ENCODE measurements around the gene EMP2. TPM values are rescaled to one million over a fixed set of nuclear protein-coding genes. Genes with fewer than 3 reads are reported as not detected.
"Not testable (repeated sequence)": the region's sequence is repeated elsewhere in the genome, so short reads cannot be mapped to it uniquely, and the experiment has no call there.

Gene EMP2
- total and polyA plus RNA-seq, 8 donors = 5.5 to 13.7 (median 9.3) TPM

GRCh38 chr16:10539793-10540192 is 40.6 kb downstream of the EMP2 start:
- H3K27me3 ChIP-seq = no peaks in the 10 kb centered on the region
- intact Hi-C loops (cut with DNase I) = loop anchor here in 1 of 3 donors (10.0 kb wide), 1 partner anchor 385 kb away; no protein-coding TSS in a partner anchor
- no peak for ATAC-seq
- DNase-seq = no peak
- no peak overlapping the region for H3K27ac ChIP-seq
- H3K9me3 ChIP-seq = no peaks in the 10 kb centered on the region
- no peaks in the 10 kb centered on the region for H3K4me1 ChIP-seq
- TF ChIP-seq CTCF (IDR thresholded peaks at IDR 0.05) = no peak
- WGBS, 2 donors = 97% methylated on average over 5 of the region's 5 CpGs
- no peak overlapping the region for H3K4me3 ChIP-seq
- FAIRE-seq = no peak
- no peaks in the 10 kb centered on the region for H3K36me3 ChIP-seq

- no peak overlapping the region for H3K4me3 ChIP-seq
- no peak for ATAC-seq
- no peaks in the 10 kb centered on the region for H3K4me1 ChIP-seq
- no peaks in the 10 kb centered on the region for H3K36me3 ChIP-seq
- 82% methylated on average over 8 of the region's 8 CpGs for WGBS, 2 donors
- no peaks in the 10 kb centered on the region for H3K9me3 ChIP-seq
- H3K27ac ChIP-seq = no peak overlapping the region
- FAIRE-seq = no peak
- DNase-seq = no peak
- no peaks in the 10 kb centered on the region for H3K27me3 ChIP-seq
- intact Hi-C loops (cut with DNase I) = loop anchor here in 1 of 3 donors (10.0 kb wide), 1 partner anchor 386 kb away; no protein-coding TSS in a partner anchor
- no peak for TF ChIP-seq CTCF (IDR thresholded peaks at IDR 0.05)
Measured at GRCh38 chr16:10539236-10539635, 41.2 kb downstream of the EMP2 start.

GRCh38 chr16:10538583-10538982 is 41.8 kb downstream of the EMP2 start:
- no peaks in the 10 kb centered on the region for H3K27me3 ChIP-seq
- H3K4me1 ChIP-seq = no peaks in the 10 kb centered on the region
- TF ChIP-seq CTCF (IDR thresholded peaks at IDR 0.05) = no peak
- no peaks in the 10 kb centered on the region for H3K36me3 ChIP-seq
- no peak for ATAC-seq
- H3K9me3 ChIP-seq = no peaks in the 10 kb centered on the region
- WGBS, 2 donors = 92 to 98% methylated on average over 2 of the region's 2 CpGs
- no peak overlapping the region for H3K4me3 ChIP-seq
- FAIRE-seq = no peak
- H3K27ac ChIP-seq = no peak overlapping the region
- intact Hi-C loops (cut with DNase I) = loop anchor here in 1 of 3 donors (10.0 kb wide), 1 partner anchor 386 kb away; no protein-coding TSS in a partner anchor
- DNase-seq = no peak

- DNase-seq (no peak), ATAC-seq (no peak), FAIRE-seq (no peak)
- H3K4me1 ChIP-seq = no peaks in the 10 kb centered on the region
- intact Hi-C loops (cut with DNase I) = loop anchor here in 1 of 3 donors (10.0 kb wide), 1 partner anchor 387 kb away; no protein-coding TSS in a partner anchor
- no peak overlapping the region for H3K4me3 ChIP-seq
- 91 to 93% methylated on average over 15 of the region's 15 CpGs for WGBS, 2 donors
- H3K9me3 ChIP-seq = no peaks in the 10 kb centered on the region
- H3K27ac ChIP-seq = no peak overlapping the region
- H3K27me3 ChIP-seq = no peaks in the 10 kb centered on the region
- no peak for TF ChIP-seq CTCF (IDR thresholded peaks at IDR 0.05)
- no peaks in the 10 kb centered on the region for H3K36me3 ChIP-seq
Measured at GRCh38 chr16:10537946-10538345, 42.5 kb downstream of the EMP2 start.

GRCh38 chr16:10536814-10537389 is 43.5 kb downstream of the EMP2 start:
- Histone ChIP-seq H3K36me3 (no peaks in the 10 kb centered on the region), H3K9me3 (no peaks in the 10 kb centered on the region), H3K4me3 (no peak overlapping the region), H3K27ac (no peak overlapping the region), H3K27me3 (no peaks in the 10 kb centered on the region), H3K4me1 (no peaks in the 10 kb centered on the region)
- no peak for DNase-seq
- no peak for FAIRE-seq
- WGBS, 2 donors = 82 to 90% methylated on average over 5 of the region's 5 CpGs
- no peak for ATAC-seq
- no peak for TF ChIP-seq CTCF (IDR thresholded peaks at IDR 0.05)
- intact Hi-C loops (cut with DNase I) = loop anchor here in 1 of 3 donors (10.0 kb wide), 1 partner anchor 388 kb away; no protein-coding TSS in a partner anchor

- H3K4me1 ChIP-seq, DNase-seq, H3K27ac ChIP-seq, FAIRE-seq, ATAC-seq, H3K27me3 ChIP-seq, H3K9me3 ChIP-seq, H3K4me3 ChIP-seq, H3K36me3 ChIP-seq: not testable (repeated sequence)
- WGBS, 2 donors = 93 to 98% methylated on average over 6 of the region's 6 CpGs
- intact Hi-C loops (cut with DNase I) = loop anchor here in 1 of 3 donors (10.0 kb wide), 1 partner anchor 388 kb away; no protein-coding TSS in a partner anchor
Measured at GRCh38 chr16:10536328-10536727, 44.1 kb downstream of the EMP2 start.
